RWPE2 (cell line): Measurements from ENCODE around the gene KRT76.

Source experiments
- ATAC-seq: fragments of 200-7000 bp; cut with Tn5 transposase; 3 replicates; pipeline ENCODE4 v1.9.1; 2021; ENCODE audit warnings: low read depth
- DNase-seq: peaks from one replicate; pipeline ENCODE4 v3.0.0-alpha.2; 2020; ENCODE audit warnings: low spot score
- H3K27ac ChIP-seq: fragments of 450-650 bp; 2 replicates; pipeline ENCODE4 v1.5.1; 2017; ENCODE audit warnings: mild to moderate bottlenecking; ENCODE audit not compliant: poor library complexity, severe bottlenecking
- H3K27me3 ChIP-seq: fragments of 250-450 bp; sonication (Bioruptor Pico); 2 replicates; pipeline ENCODE4 v1.5.1; 2021; ENCODE audit warnings: mild to moderate bottlenecking, moderate library complexity; ENCODE audit not compliant: insufficient read depth, poor library complexity, severe bottlenecking
- H3K36me3 ChIP-seq: fragments of 250-450 bp; sonication (Bioruptor Pico); 2 replicates; pipeline ENCODE4 v1.5.1; 2020; ENCODE audit warnings: low read depth, mild to moderate bottlenecking, moderate library complexity
- H3K4me1 ChIP-seq: fragments of 250-450 bp; sonication (Bioruptor Pico); 2 replicates; pipeline ENCODE4 v1.5.1; 2021; ENCODE audit warnings: mild to moderate bottlenecking, moderate library complexity; ENCODE audit not compliant: insufficient read depth, poor library complexity, severe bottlenecking
- H3K4me3 ChIP-seq: fragments of 250-450 bp; sonication (Bioruptor Pico); 2 replicates; pipeline ENCODE4 v1.5.1; 2021; ENCODE audit warnings: mild to moderate bottlenecking, moderate library complexity; ENCODE audit not compliant: severe bottlenecking
- H3K9me3 ChIP-seq: fragments of 250-450 bp; sonication (Bioruptor Pico); 2 replicates; pipeline ENCODE4 v1.5.1; 2021; ENCODE audit warnings: mild to moderate bottlenecking, moderate library complexity; ENCODE audit not compliant: severe bottlenecking
- TF ChIP-seq, protein P1 (sequence below): fragments of 450-650 bp; IDR thresholded peaks from one replicate; pipeline ENCODE4 v1.5.1; 2017; ENCODE audit warnings: mild to moderate bottlenecking, moderate library complexity; ENCODE audit not compliant: poor library complexity, severe bottlenecking

KRT76 gene

DNA sequence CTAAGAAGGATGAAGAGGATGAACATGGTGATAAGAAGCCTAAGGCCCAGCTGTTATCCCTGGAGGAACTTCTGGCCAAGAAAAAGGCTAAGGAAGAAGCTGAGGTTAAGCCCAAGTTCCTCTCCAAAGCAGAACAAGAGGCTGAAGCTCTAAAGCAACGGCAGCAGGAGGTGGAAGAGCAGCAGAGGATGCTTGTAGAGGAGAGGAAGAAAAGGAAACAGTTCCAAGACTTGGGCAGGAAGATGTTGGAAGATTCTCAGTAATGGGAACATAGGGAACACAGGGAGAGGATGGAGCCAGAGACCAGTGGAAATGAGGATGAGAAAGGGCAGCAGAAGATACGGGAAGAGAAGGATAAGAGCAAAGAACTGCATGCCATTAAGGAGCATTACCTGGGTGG lies 46.4 kb downstream of the KRT76 start:
- TF ChIP-seq, protein P1, sequence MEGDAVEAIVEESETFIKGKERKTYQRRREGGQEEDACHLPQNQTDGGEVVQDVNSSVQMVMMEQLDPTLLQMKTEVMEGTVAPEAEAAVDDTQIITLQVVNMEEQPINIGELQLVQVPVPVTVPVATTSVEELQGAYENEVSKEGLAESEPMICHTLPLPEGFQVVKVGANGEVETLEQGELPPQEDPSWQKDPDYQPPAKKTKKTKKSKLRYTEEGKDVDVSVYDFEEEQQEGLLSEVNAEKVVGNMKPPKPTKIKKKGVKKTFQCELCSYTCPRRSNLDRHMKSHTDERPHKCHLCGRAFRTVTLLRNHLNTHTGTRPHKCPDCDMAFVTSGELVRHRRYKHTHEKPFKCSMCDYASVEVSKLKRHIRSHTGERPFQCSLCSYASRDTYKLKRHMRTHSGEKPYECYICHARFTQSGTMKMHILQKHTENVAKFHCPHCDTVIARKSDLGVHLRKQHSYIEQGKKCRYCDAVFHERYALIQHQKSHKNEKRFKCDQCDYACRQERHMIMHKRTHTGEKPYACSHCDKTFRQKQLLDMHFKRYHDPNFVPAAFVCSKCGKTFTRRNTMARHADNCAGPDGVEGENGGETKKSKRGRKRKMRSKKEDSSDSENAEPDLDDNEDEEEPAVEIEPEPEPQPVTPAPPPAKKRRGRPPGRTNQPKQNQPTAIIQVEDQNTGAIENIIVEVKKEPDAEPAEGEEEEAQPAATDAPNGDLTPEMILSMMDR, result no peak
- Histone ChIP-seq H3K27ac (no peak overlapping the region), H3K9me3 (no peaks in the 10 kb centered on the region), H3K36me3 (no peaks in the 10 kb centered on the region), H3K4me3 (no peak overlapping the region), H3K27me3 (no peaks in the 10 kb centered on the region), H3K4me1 (no peaks in the 10 kb centered on the region)
- DNase-seq (no peak), ATAC-seq (no peak)

DNA sequence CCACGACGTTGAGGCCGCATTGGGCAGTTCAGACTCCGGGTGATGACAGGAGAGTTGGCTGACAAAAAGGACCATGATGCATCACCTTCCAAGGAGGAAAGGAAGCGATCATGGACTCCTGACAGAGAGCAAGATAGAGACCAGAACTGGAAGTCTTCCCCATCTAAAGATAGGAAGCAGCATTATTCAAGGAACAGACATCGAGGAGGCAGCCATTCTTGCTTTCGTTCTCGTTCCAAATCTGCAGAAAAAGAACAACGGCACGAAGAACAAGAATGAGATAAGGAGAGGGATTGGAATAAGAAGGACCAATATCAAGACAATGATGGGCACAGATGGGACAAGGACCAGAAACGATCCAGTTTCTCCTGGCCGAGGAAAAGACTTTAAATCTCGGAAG lies 46.8 kb downstream of the KRT76 start:
- no peak overlapping the region for H3K4me3 ChIP-seq
- no peaks in the 10 kb centered on the region for H3K9me3 ChIP-seq
- no peak overlapping the region for H3K27ac ChIP-seq
- no peaks in the 10 kb centered on the region for H3K27me3 ChIP-seq
- DNase-seq, result no peak
- no peaks in the 10 kb centered on the region for H3K36me3 ChIP-seq
- no peaks in the 10 kb centered on the region for H3K4me1 ChIP-seq
- TF ChIP-seq, protein P1, result no peak
- ATAC-seq, result no peak

DNA sequence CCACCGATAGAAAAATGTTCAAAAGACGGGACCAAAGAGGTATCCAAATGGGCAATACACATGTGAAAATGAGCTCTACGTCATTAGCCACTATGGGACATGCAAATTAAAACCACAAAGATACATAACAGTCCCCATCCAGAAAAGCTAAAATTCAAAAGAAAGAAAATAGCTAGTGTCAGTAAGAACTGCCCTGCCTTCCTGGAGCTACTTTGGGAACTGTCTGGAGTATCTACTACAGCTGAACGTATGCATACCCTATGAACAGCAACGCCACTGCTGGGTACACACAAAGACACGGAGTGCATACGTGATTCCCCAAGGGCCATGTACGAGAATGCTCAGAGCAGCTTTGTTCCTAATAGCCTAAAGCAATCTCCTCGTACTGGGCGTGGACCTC lies 48.0 kb downstream of the KRT76 start:
- ATAC-seq, result no peak
- Histone ChIP-seq H3K36me3 (no peaks in the 10 kb centered on the region), H3K27me3 (no peaks in the 10 kb centered on the region), H3K27ac (no peak overlapping the region), H3K4me1 (no peaks in the 10 kb centered on the region), H3K9me3 (no peaks in the 10 kb centered on the region), H3K4me3 (no peak overlapping the region)
- DNase-seq, result no peak
- TF ChIP-seq, protein P1, result no peak

DNA sequence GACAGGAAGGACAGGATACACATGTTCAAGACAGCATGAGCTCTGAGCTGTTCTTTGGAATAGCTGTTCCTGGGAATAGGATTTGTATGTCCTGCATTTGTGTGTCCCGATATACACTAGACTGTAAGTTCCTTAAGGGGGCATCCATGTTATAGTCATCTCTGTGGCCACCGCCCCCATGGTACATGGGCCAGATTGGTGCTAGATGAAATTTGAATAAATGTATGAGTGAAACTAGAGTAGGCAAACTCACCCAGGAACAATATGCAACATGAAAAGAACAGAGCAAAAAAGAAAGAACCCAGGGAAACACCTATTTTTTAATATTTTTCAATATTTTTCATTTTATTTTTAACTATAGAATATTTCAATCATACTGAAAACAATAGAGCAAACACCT lies 48.8 kb downstream of the KRT76 start:
- Histone ChIP-seq H3K9me3 (no peaks in the 10 kb centered on the region), H3K4me3 (no peak overlapping the region), H3K36me3 (no peaks in the 10 kb centered on the region), H3K27me3 (no peaks in the 10 kb centered on the region), H3K4me1 (no peaks in the 10 kb centered on the region), H3K27ac (no peak overlapping the region)
- TF ChIP-seq, protein P1, result no peak
- ATAC-seq, result no peak
- no peak for DNase-seq

DNA sequence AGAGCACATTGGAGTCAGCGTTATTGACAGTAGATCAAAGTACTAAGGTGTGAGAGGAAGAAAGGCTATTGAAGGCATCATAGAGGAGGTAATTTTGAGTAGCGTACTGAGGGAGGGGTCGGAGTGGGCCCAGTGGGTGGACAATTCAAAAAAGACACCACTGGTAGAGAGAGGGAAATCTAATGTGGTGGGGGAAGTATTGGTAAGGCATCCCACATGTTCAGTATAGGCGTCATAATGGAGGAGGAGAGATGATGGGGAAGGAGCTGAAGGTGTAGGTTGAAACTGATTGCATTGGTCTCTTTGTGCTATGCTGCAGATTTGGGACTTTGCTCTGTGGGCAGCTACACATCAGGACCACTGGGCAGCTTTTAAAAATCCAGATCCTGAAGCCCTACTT lies 50.1 kb downstream of the KRT76 start:
- Histone ChIP-seq H3K4me3 (no peak overlapping the region), H3K27me3 (no peaks in the 10 kb centered on the region), H3K9me3 (no peaks in the 10 kb centered on the region), H3K4me1 (no peaks in the 10 kb centered on the region), H3K27ac (no peak overlapping the region), H3K36me3 (no peaks in the 10 kb centered on the region)
- DNase-seq (no peak), ATAC-seq (no peak)
- TF ChIP-seq, protein P1, result no peak
